HEK293 (cell line): Measurements from ENCODE around the gene FOXO3B.
"Not testable (repeated sequence)": the region's sequence is repeated elsewhere in the genome, so short reads cannot be mapped to it uniquely, and the experiment has no call there.

Experiments used
- CTCF ChIA-PET: fragments of 350-600 bp; formaldehyde crosslinking; extraction: SDS; loops from one replicate; lab custom pipeline; 2021; ENCODE audit warnings: antibody characterized with exemption; lab: Yijun Ruan, JAX
- POLR2A ChIA-PET: fragments of 300-600 bp; formaldehyde crosslinking; extraction: SDS; loops from one replicate; lab custom pipeline; 2020; ENCODE audit warnings: antibody characterized with exemption, inconsistent platforms; lab: Yijun Ruan, JAX
- H3K27ac ChIP-seq: fragments of 200-500 bp; sonication (Bioruptor generic); 2 replicates; pipeline ENCODE4 v1.5.1; 2014; ENCODE audit warnings: low read depth, low read length, control low read depth, inconsistent platforms; ENCODE audit errors: extremely low read depth
- H3K36me3 ChIP-seq, 2 experiments: fragments of 200-500 bp in 1 of 2; sonication (Bioruptor generic) in 1 of 2; 1 replicate in 1 of 2; 2 replicates in 1 of 2; pipeline ENCODE4 v1.5.1; 2014 to 2017; ENCODE audit warnings: inconsistent platforms in 2 of 2, low read length in 2 of 2; ENCODE audit not compliant: control insufficient read depth in 2 of 2, insufficient read depth in 1 of 2
- H3K4me1 ChIP-seq: fragments of 200-500 bp; sonication (Bioruptor generic); 2 replicates; pipeline ENCODE4 v1.5.1; 2014; ENCODE audit warnings: mild to moderate bottlenecking, low read length, inconsistent platforms; ENCODE audit not compliant: control insufficient read depth, insufficient read depth
- H3K4me3 ChIP-seq: 2 replicates; pipeline ENCODE4 v1.5.1; 2011; ENCODE audit warnings: low read depth, mild to moderate bottlenecking, control low read depth, low read length, moderate library complexity
- H3K9me3 ChIP-seq: fragments of 200-500 bp; sonication (Bioruptor generic); 2 replicates; pipeline ENCODE4 v1.5.1; 2014; ENCODE audit warnings: low read depth, low read length, inconsistent platforms; ENCODE audit not compliant: control insufficient read depth, insufficient read depth
- SETDB1 ChIP-seq: IDR thresholded peaks from one replicate; pipeline ENCODE4 v1.6.1; 2017; ENCODE audit warnings: mild to moderate bottlenecking, low read length, moderate library complexity, mixed read lengths; ENCODE audit not compliant: insufficient read length
- TRIM28 ChIP-seq: IDR thresholded peaks from 2 replicates; pipeline ENCODE4 v1.6.1; 2011; ENCODE audit warnings: low read length, control low read depth, borderline replicate concordance
- ZNF274 ChIP-seq, 2 experiments: fragments of 200-500 bp in 1 of 2; fragments of 450-650 bp in 1 of 2; sonication (Bioruptor generic) in 1 of 2; formaldehyde crosslinking in 1 of 2; IDR thresholded peaks; 2 replicates each; pipeline versions ENCODE4 v1.5.1 to v1.6.1; 2014 to 2016; ENCODE audit warnings: borderline replicate concordance in 1 of 2, inconsistent platforms in 1 of 2, low read length in 1 of 2, missing biosample characterization in 1 of 2, missing genetic modification characterization in 1 of 2

The FOXO3B gene

DNA sequence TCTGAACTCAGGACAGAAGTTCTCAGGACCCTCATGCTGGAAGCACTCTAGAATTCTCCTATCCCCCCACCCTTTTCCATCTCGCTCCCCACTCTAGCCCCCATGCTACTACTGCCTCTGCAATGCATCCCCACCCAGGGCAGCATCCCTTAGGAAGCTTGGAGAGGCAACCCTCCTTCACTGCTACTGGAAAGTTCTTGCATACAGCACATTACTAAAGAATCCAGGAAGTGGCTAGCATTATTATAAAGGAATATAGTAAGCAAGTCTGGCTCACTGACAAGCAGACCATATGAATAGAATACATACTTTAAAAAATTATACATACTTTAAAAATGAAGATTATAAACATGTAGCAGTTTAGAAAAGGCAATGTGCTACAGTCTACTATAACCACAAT lies 13.5 kb downstream of the FOXO3B start:
- H3K4me1 ChIP-seq, H3K4me3 ChIP-seq, H3K27ac ChIP-seq, H3K9me3 ChIP-seq, POLR2A ChIA-PET, CTCF ChIA-PET: not testable (repeated sequence)
- H3K36me3 ChIP-seq: peaks cover 10 to 44% of the 10 kb centered on the region in 2 experiments

DNA sequence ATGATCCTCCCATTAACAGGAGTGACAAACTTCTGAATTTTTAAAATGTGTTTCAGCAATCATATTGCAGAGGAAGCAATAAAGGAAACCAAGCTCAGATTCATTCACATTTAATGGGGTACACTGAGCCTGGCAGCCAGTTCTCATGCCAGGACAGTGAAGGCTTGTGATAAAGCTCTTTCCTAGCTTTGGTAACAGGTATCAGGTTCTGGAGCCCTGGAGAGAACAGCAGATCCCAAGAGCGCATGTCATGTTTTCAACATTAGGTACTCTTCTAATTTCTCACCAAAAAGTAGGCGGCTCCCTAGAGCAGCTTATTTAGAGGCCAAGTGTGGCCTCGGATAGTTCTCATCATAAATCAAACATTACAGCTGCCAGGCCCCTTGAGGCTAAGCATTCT lies 14.6 kb downstream of the FOXO3B start:
- H3K27ac ChIP-seq, H3K4me3 ChIP-seq, POLR2A ChIA-PET, H3K4me1 ChIP-seq, CTCF ChIA-PET, H3K9me3 ChIP-seq: not testable (repeated sequence)
- peaks cover 7 to 39% of the 10 kb centered on the region in 2 experiments for H3K36me3 ChIP-seq

DNA sequence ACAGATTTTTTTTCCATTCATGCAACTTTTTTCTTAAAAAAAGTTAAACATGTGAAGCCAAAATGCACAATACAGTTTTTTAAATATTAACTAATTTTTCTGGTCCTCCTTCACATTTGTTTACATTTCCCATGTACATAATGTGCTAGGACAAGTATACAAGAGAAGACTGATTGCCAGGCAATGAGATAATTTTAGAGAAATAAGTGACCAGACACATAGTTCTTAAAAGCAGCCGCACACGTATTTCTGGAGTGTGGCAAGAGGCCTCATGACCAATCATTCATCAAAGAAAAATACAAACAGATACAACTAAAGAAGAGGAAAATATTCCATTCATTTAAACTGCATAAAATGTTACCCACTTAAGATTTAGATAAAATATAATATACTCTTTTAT lies 15.8 kb downstream of the FOXO3B start:
- CTCF ChIA-PET, POLR2A ChIA-PET, H3K9me3 ChIP-seq, H3K4me1 ChIP-seq, H3K4me3 ChIP-seq, H3K27ac ChIP-seq: not testable (repeated sequence)
- peaks cover 7 to 28% of the 10 kb centered on the region in 2 experiments for H3K36me3 ChIP-seq

DNA sequence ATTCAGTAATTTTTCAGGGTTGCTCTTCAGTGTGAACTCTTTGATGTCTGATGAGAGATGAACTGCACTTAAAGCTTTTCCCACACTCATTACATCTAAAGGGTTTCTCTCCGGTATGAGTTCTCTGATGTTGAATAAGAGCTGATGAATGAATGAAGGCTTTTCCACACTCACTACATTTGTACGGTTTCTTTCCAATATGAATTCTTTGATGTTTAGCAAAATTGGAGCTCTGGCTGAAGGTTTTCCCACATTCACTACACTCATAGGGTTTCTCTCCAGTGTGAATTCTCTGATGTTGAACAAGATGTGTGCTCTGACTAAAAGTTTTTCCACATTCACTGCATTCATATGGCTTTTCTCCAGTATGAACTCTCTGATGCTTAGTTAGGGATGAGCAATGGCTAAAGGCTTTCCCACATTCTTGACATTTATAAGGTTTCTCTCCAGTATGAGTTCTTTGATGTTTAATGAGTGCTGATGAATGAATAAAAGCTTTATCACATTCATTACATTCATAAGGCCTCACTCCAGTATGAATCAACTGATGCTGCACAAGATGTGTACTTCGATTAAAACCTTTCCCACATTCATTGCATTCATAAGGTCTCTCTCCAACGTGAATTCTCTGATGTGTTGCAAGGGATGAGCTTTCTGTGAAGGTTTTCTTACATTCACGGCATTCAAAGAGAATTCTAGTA lies 20.0 kb downstream of the FOXO3B start:
- POLR2A ChIA-PET: not testable (repeated sequence)

DNA sequence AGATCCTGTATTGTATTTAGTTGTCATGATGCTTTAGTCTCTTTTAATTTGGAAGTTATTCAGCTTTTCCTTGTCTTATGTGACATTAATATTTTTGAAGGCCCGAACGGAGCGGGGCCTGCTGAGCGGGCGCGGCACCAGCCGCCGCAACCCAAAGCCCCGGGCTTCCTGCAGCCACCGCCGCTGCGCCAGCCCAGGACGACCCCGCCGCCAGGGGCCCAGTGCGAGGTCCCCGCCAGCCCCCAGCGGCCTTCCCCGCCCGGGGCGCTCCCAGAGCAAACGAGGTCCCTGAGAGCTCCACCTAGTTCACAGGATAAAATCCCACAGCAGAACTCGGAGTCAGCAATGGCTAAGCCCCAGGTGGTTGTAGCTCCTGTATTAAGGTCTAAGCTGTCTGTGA lies 32.0 kb downstream of the FOXO3B start:
- CTCF ChIA-PET, H3K4me1 ChIP-seq, H3K4me3 ChIP-seq, H3K9me3 ChIP-seq, H3K36me3 ChIP-seq, H3K27ac ChIP-seq, POLR2A ChIA-PET: not testable (repeated sequence)

More for the DNA sequence above, 20.0 kb downstream of the FOXO3B start:
- H3K4me3 ChIP-seq, H3K27ac ChIP-seq, CTCF ChIA-PET, H3K4me1 ChIP-seq, H3K36me3 ChIP-seq, H3K9me3 ChIP-seq: not testable (repeated sequence)
- TF ChIP-seq SETDB1 (peak; percentile 99), TRIM28 (peak; percentile 97), ZNF274 (IDR thresholded peaks at IDR 0.05; ENCODE audit: low read length) (peak; percentile 44; the same call in 1 of the 2 replicates), ZNF274 (tag by site-specific recombination; IDR thresholded peaks at IDR 0.05; ENCODE audit: borderline replicate concordance) (peak; percentile 93; the same call in 1 of the 2 replicates)

DNA sequence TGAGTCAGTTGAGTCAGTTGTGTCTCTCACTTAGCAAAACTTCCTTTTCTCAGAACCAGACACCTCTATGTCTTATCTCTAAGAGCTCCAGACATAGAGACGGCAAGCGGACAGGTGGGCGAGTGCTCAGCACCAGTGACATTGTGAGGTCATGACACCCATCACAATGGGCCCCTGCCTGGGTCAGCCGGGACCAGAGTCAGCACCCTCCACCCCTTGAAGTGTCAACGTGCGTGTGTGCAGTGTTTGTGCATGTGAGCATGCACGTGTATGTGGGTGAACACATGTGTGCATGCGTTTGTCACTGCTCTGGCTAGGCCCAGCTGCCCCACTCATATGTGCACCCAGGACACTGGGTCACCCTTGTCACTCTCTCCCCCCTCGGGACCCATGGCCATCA lies 37.8 kb downstream of the FOXO3B start, which contains the start of gene TBC1D28:
Gene TBC1D28 (minus strand): TSS at position 101 of the 400 bp plus-strand sequence. CDS start 3,039 bp downstream, outside the sequence.
- not testable (repeated sequence) for H3K9me3 ChIP-seq

DNA sequence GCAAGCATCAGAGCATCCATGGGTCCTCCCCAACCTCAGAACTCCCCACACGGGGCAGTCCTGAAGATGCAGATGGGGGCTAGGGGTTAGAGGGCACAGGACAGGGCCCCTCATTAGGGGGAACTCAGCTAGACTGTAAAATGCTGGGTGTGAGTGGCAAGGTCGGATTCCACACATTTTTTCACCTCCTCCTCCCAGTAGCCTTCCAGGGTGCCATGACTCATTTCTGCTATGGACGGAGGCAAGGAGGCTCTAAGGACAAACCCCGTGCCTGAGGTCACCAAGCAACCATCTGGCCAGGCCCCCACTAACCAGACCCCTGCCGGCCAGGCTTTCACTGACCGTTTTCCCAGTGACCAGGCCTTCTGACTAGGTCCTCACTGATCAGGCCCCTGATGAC lies 39.0 kb downstream of the FOXO3B start:
- H3K36me3 ChIP-seq, H3K27ac ChIP-seq, POLR2A ChIA-PET, H3K9me3 ChIP-seq, H3K4me1 ChIP-seq, H3K4me3 ChIP-seq, CTCF ChIA-PET: not testable (repeated sequence)

More for the DNA sequence above, 37.8 kb downstream of the FOXO3B start, which contains the start of gene TBC1D28:
- H3K27ac ChIP-seq, CTCF ChIA-PET, POLR2A ChIA-PET, H3K4me3 ChIP-seq, H3K36me3 ChIP-seq, H3K4me1 ChIP-seq: not testable (repeated sequence)

DNA sequence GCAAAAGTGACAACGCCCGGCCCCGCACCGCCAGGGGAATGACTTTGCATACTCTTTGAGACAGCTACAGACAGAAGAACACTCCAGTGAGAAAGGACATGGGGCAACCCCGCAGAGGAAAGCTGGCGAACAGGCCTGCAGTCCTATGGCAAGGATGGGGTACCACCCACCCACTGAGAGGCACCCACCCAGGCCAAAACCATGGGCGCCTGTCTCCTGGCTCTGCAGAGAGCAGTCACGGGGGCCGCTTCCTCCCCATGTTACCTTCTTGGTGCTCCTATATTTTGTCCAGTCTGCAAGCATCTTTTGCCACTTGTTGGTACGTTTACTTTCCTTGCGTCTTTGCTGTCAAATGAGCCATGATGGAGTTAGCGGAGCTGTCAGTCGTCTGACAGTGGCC lies 43.8 kb downstream of the FOXO3B start:
- H3K9me3 ChIP-seq, H3K27ac ChIP-seq, CTCF ChIA-PET, H3K36me3 ChIP-seq, H3K4me3 ChIP-seq, POLR2A ChIA-PET, H3K4me1 ChIP-seq: not testable (repeated sequence)

DNA sequence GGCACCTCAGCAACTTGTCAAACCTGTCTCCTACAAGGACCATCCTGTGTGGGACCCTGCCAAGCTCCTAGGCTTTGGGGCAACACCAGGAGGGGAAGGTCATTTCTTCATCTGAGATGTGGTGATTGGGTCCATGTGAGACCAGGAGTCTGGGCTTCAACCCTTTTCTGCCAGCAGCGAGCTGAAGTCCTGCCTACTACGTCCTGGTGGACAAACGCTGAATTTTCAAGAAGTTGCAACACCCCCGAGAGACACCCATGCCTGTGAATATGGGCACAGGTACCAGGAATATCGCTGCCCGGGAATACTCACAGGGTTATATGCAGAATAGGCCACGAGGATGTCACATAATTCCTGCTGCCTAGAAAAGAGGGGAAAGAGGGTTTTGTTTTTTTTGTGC lies 45.9 kb downstream of the FOXO3B start:
- H3K36me3 ChIP-seq, H3K4me1 ChIP-seq, H3K4me3 ChIP-seq, POLR2A ChIA-PET, H3K27ac ChIP-seq, H3K9me3 ChIP-seq: not testable (repeated sequence)
- CTCF ChIA-PET: interaction anchor here (0.7 kb wide), 1 partner anchor 394 kb away, joined by 3 read pairs; no protein-coding TSS in a partner anchor

DNA sequence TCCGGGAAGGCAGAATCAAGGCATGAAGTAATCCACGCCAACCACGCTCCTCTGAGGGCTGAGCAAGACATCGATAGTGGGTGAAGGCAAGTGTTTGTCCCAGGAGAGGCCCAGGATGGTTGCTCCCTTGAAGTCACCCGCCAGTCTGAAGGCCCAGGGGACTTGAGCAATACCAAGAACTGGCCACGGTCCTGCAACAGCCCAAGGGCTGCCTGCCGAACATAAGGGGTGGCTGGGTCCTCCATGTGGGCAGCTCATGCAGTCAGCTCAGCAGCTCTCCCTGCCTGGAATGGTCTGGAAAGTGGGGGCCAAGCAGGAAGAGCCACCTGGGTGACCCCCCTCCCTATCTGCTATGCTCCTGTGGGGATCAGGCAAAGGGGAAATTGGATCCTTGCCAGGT lies 46.3 kb downstream of the FOXO3B start:
- H3K9me3 ChIP-seq, POLR2A ChIA-PET, H3K4me3 ChIP-seq, H3K27ac ChIP-seq, H3K4me1 ChIP-seq, H3K36me3 ChIP-seq: not testable (repeated sequence)
- CTCF ChIA-PET: interaction anchor here (0.7 kb wide), 1 partner anchor 393 kb away, joined by 3 read pairs; no protein-coding TSS in a partner anchor
